Astrocyte of the cerebellum (primary cell): Measurements from ENCODE around the gene KDELR3.

Experiments used
- DNase-seq: peaks from one replicate; pipeline ENCODE4 v3.0.0-alpha.2; 2011; ENCODE audit warnings: low read depth
- H3K4me3 ChIP-seq: 2 replicates; pipeline ENCODE4 v1.5.1; 2011; ENCODE audit warnings: mild to moderate bottlenecking, low read depth, low read length, moderate library complexity
- in situ Hi-C: cut with HindIII; loops from 2 replicates; pipeline ENCODE4 v1.10.0; 2017; ENCODE audit warnings: low sequenced_read_pairs
- TF ChIP-seq, protein P1 (sequence below): IDR thresholded peaks from 2 replicates; pipeline ENCODE4 v1.5.1; 2012; ENCODE audit warnings: low read length, low read depth, moderate library complexity, mild to moderate bottlenecking; ENCODE audit errors: missing control alignments

KDELR3 gene

GRCh38 chr22:38461414-38462081 lies 6.3 kb upstream of the KDELR3 start:
- DNase-seq = peak; percentile 62
- in situ Hi-C loops = no loop called here
- H3K4me3 ChIP-seq = no peak overlapping the region
- TF ChIP-seq, protein P1, sequence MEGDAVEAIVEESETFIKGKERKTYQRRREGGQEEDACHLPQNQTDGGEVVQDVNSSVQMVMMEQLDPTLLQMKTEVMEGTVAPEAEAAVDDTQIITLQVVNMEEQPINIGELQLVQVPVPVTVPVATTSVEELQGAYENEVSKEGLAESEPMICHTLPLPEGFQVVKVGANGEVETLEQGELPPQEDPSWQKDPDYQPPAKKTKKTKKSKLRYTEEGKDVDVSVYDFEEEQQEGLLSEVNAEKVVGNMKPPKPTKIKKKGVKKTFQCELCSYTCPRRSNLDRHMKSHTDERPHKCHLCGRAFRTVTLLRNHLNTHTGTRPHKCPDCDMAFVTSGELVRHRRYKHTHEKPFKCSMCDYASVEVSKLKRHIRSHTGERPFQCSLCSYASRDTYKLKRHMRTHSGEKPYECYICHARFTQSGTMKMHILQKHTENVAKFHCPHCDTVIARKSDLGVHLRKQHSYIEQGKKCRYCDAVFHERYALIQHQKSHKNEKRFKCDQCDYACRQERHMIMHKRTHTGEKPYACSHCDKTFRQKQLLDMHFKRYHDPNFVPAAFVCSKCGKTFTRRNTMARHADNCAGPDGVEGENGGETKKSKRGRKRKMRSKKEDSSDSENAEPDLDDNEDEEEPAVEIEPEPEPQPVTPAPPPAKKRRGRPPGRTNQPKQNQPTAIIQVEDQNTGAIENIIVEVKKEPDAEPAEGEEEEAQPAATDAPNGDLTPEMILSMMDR = no peak

DNA sequence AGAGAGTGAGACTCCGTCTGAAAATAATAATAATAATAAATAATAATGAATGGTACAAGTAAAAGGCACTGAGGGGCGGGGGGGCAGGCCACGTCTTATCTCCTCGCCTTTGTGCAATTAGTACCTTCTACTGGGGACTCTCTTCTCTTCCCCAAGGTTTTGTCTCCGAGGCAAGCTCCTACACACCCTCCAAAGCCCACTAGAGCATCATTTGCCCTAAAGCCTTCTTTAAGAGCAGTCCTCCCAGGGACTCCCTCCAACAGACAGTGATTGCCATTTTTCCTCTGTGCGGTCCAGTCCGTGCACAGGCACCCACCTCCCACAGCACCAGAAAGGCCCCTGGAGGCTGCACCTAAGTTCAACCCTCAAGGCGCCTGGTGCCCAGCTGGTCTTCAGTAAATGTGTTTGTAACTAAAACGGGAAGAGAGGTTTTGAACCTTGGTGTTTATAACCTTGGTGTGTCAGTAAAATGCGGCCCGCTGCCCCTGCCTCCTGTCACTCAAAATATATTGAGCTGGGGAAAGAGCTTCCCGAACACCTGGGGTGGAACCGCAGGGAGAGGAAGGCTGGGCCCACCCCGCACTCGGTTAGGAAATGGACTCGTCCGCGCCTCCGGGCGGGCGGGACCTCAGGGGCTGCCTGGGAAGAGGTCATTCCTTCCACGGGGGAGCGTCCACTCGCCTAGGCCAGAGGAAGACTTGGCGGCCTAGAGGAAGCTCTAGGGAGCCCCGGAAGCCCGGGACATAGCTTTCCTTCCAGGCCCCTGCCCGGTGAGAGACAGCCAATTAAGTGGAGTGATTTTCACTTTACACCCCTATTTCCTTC lies 4.7 kb upstream of the KDELR3 start:
- no peak for DNase-seq
- TF ChIP-seq, protein P1 = no peak
- in situ Hi-C loops = no loop called here
- no peak overlapping the region for H3K4me3 ChIP-seq

DNA sequence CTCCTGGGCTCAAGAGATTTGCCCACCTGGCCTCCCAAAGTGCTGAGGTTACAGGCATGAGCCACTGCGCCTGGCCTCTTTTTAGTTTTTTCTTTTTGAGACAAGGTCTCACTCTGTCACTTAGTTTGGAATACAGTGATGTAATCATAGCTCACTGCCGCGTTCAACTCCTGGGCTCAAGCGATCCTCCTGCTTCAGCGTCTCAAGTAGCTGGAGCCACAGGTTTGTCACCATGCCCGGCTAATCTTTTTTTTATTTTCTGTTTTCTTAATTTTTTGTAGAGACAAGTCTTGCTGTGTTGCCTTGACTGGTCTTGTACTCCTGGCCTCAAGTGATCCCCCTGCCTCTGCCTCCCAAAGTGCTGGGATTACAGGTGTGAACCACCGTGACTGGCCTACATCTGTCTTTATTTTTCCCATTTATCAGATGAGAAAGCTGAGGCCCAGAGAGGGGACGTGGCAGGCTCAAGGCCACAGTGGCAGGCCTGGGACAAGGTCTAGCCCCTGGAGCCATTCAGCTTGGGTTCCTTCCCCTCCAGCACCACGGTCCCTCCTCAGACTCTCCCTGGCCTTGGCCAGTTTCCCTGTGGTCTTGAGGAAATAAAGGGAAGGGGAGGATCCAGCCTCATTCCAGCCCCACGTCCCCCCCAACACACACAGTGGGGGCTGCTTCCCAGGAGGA lies 2.8 kb upstream of the KDELR3 start:
- no peak for DNase-seq
- in situ Hi-C loops = no loop called here
- H3K4me3 ChIP-seq = no peak overlapping the region
- TF ChIP-seq, protein P1 = no peak

DNA sequence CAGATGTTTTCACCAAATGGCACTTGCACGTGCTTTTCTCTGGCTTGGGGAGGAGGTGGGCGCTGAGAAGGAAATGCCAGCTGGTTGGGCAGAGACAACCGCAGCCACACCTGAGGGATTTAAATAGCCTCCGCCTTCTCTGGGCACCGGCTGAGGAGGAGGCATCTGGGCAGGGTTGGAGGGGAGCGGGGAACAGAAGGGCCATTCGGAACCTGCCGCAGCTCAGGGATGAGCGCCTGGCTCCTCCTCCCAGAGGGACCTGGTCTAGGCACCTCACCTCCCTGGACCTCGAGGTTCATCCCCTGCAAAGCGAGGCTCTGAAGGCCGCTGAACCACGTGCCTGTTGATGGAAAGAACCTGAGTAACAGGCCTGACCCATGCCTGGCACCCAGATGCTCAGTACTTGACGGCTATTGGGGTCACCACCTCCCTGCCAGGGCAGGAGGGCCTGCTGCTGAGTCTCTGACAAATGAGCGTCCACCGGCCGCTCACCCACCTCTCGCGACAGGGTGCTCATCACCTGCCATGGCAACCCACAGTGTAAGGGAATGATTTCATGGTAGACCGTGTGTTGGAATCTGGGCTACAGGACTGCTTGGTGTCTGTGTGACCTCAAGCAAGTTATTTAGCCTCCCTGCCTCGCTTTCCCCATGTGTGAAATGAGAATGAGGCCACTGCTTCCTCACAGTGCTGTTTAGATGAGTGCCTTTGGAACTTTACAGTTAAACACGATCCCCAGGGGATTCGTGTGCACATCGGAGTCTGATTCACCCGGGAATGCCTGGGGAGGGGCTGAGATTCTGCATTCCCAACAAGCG lies 2.0 kb upstream of the KDELR3 start:
- DNase-seq = no peak
- TF ChIP-seq, protein P1 = no peak
- in situ Hi-C loops = no loop called here
- no peak overlapping the region for H3K4me3 ChIP-seq

- TF ChIP-seq, protein P1 = no peak
- DNase-seq = no peak
- in situ Hi-C loops = no loop called here
- peak overlapping the region; percentile 67 for H3K4me3 ChIP-seq
These were observed 425 bp upstream of the KDELR3 start for GRCh38 chr22:38467438-38467903.
